ENCODE data around the gene CHST11.

DNA sequence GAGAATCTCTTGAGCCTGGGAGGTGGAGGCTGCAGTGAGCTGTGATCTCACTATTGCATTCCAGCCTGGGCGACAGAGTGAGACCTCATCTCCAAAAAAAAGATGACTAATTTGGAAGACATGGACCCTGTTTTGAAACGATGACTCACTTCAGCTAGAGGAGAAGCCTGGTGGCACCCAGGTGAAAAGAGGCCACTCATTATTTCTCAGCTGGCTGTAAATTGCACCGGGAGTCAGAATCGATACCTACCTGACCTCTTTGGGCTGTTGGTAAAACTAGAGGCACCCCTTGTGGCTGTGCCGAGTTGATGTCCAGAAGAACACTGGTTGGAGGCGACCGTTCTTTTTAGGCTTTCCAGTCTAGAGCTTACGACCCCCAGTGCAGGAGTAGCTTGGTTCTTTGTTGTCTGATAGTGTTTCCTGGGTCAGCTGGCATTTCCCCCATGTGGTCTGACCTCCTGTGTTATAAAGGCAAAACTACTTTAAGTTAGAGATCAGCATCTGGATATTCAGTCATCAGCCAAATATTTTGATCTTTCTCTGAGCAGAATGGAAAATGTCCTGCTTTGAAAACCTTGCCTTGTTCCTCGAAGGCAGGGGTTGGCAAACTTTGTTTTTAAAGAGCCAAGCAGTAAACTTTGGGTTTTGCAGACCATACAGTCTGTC, 93.2 kb downstream of the CHST11 start:
- no peak for TF ChIP-seq EP300 (IDR thresholded peaks at IDR 0.05)
- TF ChIP-seq, protein P1, sequence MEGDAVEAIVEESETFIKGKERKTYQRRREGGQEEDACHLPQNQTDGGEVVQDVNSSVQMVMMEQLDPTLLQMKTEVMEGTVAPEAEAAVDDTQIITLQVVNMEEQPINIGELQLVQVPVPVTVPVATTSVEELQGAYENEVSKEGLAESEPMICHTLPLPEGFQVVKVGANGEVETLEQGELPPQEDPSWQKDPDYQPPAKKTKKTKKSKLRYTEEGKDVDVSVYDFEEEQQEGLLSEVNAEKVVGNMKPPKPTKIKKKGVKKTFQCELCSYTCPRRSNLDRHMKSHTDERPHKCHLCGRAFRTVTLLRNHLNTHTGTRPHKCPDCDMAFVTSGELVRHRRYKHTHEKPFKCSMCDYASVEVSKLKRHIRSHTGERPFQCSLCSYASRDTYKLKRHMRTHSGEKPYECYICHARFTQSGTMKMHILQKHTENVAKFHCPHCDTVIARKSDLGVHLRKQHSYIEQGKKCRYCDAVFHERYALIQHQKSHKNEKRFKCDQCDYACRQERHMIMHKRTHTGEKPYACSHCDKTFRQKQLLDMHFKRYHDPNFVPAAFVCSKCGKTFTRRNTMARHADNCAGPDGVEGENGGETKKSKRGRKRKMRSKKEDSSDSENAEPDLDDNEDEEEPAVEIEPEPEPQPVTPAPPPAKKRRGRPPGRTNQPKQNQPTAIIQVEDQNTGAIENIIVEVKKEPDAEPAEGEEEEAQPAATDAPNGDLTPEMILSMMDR (IDR thresholded peaks at IDR 0.05), result no peak
